ENCODE results near the gene BRPF1.
A peak's percentile ranks its signal among the peaks of the same experiment; 100 is the strongest.

The BRPF1 gene

DNA sequence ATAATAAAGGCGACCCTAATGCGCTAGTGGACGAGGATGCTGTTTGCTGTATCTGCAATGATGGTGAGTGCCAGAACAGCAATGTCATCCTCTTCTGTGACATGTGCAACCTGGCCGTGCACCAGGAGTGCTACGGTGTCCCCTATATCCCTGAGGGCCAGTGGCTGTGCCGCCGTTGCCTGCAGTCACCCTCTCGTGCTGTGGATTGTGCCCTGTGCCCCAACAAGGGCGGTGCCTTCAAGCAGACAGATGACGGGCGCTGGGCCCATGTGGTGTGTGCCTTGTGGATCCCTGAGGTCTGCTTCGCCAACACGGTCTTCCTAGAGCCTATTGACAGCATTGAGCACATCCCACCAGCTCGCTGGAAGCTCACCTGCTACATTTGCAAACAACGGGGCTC is 7.6 kb downstream of the BRPF1 start:
- no peak for DNase-seq

GRCh38 chr3:9742560-9742959 is 11.0 kb downstream of the BRPF1 start:
- no peak for DNase-seq

DNA sequence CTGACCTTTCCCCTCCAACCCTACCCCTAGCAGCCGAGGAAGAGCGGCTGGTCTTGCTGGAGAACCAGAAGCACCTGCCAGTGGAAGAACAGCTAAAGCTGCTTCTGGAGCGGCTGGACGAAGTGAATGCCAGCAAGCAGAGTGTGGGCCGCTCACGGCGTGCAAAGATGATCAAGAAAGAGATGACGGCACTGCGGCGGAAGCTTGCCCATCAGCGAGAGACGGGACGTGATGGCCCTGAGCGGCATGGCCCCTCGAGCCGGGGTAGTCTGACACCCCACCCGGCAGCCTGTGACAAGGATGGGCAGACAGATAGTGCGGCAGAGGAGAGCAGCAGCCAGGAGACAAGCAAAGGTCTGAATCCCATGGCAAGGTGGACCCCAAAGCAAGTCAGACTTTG is 12.0 kb downstream of the BRPF1 start:
- no peak for DNase-seq

GRCh38 chr3:9744162-9744561 is 12.6 kb downstream of the BRPF1 start:
- no peak for DNase-seq

DNA sequence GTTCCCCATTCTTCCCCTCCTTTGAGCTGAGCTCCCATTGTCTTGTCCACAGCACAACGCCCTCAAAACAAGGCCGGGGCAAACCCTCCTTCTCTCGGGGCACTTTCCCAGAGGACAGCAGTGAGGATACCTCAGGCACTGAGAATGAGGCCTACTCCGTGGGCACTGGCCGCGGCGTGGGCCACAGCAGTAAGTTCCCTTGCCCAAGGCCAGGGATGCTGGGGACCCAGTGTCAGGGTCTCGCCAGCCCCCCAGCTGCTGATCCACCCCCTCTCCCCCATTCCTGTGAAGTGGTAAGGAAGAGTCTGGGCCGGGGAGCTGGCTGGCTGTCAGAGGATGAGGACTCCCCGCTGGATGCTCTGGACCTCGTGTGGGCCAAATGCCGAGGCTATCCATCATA is 14.0 kb downstream of the BRPF1 start:
- no peak for DNase-seq

DNA sequence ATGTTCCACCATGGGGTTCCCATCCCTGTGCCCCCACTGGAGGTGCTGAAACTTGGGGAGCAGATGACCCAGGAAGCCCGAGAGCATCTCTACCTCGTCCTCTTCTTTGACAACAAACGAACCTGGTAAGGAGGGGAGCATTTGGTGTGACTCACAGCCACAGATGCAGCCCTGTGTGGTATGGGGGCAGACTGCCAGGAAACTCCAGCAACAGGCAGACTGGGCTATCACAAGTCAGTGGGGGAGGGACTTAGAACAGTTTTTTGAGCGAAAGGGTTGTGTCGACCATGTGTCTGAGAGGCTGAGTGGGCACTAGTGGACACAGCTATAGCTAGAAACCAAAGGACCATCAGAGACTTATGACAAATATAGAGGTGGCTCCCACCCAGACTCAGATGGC is 14.8 kb downstream of the BRPF1 start:
- peak; percentile 84 for DNase-seq

- DNase-seq = no peak
These were observed 15.7 kb downstream of the BRPF1 start for GRCh38 chr3:9747267-9747666.

DNA sequence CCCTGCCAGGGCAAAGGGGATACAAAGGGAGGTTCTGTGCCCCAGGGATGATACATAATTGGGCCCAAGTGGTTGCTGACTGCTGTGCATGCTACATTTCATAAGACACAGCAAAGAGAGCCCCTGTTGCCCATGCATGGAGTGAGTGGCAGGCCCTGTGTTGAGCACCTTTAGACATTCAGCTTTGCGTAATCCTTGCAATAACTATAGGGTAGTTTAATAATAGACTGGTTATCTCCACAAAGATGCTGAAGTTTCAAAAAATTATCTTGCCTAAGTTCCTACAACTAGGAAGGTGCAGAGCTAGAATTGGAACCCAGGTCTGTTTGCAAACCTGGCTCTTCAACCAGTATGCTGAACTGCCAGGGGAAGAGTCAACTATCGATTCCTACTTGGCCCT is 16.5 kb downstream of the BRPF1 start:
- DNase-seq = no peak

DNA sequence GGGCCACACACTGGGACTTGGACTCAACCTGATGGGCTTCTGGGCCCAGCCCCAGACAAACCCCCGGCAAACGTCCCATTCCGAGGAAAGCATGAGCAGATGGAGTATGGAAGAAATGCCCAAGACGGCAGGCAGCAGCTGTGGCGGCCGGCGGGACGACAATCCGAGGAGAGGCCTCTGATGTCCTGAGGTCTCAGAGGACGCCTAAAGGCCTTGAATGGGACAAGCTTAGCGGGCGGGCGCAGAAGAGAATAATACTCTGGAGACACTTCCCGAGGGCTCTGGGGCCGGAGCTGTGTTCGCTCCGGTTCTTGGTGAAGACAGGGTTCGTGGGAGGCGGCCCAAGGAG is 17.7 kb downstream of the BRPF1 start:
- DNase-seq = no peak

DNA sequence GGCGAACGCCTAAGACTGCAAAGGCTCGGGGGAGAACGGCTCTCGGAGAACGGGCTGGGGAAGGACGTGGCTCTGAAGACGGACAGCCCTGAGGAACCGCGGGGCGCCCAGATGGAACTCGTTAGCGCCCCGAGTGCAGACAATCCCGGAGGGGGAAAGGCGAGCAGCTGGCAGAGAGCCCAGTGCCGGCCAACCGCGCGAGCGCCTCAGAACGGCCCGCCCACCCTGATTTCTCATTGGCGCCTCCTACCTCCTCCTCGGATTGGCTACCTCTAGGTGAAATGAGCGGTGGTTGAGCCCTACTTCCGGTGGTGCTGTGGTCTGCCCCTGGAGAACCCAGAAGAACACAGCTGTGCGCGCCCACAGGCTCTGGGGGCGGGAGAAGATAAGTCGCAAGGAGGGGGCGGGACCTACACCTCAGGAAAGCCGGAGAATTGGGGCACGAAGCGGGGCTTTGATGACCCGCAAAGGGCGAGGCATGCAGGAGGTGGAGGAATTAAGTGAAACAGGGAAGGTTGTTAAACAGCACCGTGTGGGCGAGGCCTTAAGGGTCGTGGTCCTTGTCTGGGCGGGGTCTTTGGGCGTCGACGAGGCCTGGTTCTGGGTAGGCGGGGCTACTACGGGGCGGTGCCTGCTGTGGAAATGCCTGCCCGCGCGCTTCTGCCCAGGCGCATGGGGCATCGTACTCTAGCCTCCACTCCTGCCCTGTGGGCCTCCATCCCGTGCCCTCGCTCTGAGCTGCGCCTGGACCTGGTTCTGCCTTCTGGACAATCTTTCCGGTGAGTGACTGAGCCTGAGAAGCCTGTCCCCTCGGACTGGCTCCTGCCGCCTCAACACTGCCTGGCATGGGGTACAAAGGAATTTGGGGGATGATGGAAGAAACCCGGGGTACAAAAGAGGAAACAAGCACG is 18.4 kb downstream of the BRPF1 start, which contains the start of gene OGG1:
TSS of gene OGG1 (plus strand) at position 308 of the 911 bp plus-strand sequence. CDS start at position 643, 335 bp downstream.
- DNase-seq = peak; percentile 99

DNA sequence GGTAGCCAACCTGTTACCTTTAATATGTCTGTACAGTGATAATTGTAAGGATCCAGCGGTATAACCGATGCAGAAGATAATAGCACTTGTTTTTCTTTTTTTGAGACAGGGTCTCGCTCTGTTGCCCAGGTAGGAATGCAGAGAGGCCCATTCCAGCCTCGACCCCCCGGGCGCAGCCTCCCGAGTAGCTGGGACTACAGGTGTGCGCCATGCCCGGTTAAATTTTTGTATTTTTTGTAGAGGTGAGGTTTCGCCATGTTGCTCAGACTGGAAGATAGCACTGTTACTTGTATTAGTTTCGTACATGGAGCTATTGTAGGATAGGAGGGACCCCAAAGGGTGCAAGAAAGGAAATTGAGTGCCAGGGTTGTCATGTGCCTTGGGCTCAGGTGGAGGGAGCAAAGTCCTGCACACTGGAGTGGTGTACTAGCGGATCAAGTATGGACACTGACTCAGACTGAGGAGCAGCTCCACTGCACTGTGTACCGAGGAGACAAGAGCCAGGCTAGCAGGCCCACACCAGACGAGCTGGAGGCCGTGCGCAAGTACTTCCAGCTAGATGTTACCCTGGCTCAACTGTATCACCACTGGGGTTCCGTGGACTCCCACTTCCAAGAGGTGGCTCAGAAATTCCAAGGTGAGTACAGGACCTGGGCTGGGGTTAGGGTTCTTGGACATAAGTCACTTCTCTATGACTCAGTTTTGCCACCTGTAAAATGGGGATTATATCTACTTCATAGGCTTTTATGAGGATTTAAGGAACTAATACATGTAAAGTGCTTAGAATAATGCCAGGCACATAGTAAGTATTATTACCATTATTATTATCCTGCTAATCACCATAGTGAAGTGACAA is 19.2 kb downstream of the BRPF1 start:
- DNase-seq = no peak

GRCh38 chr3:9754678-9755077 is 23.1 kb downstream of the BRPF1 start:
- DNase-seq = no peak

DNA sequence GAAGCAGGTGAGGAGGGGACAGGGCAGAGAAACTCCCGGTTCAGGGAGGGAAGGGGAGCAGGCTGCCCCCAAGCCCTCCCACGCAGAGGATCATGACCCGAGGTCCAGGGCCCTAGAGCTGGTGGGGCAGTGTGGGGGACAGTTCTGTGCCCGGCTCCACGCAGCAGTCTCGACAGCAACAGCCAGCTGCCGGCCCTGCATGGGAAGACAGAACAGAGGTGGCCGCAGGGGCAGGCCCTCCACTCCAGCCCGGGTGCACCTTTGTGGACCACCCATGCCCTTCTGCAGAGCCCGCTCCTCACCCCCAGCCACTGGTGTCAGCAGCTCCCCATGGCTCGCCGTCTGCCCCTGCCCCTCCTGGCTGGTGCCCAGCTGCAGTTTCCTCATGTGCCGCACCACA is 25.9 kb downstream of the BRPF1 start:
- DNase-seq = no peak

DNA sequence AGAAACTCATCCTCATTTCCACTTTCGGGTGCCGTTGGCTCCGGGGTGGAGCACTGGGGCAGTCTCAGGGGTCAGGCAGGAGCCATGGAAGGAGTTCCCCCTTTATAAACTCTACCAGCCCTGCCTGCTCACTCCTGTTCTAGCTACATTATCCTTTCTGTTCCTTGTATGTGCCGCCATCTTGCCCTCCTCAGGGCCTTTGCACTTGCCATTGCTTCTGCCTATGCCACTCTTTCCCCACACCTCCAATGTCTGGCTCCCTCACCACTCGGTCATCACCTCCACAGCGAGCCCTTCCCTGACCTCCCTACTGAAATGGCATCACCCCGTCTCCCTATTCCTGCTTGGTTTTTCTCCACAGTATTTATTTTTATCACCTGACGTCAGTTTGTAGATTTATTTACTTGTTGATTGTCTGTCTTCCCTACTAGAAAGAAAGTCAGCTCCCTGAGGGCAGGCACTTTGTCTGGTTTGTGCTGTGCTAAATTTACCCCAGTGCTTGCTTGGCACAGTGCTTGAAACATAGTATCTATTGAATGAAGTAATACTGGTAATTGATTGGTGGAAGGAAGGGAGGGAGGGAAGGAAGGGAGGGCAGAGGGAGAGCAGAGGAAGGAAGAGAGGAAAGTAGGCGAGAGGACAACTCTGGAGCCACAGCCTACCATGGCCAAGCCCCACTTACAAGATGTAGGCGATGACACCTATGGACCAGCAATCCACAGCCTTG is 29.4 kb downstream of the BRPF1 start:
- no peak for DNase-seq

DNA sequence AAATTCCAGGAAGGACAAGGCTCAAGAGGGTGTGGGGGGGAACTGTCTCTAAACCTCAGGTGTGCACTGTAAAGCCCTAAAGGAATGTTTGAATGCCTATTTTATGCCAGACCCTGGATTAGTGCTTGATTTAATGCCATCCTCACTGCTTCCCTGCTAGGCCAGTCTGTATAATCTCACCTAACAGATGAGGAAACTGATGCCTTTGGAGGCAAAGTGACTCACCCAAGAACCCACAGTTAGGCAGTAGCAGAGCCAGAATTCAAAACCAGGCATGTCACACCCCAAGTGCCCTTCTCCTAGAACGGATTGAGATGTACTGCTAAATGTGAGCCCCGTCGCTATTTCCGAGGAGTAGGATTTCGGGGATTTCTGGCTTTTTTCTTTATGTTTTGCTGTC is 30.4 kb downstream of the BRPF1 start:
- DNase-seq = no peak

GRCh38 chr3:9762871-9763270 is 31.3 kb downstream of the BRPF1 start:
- no peak for DNase-seq

GRCh38 chr3:9765865-9766264 is 34.3 kb downstream of the BRPF1 start:
- DNase-seq = no peak

GRCh38 chr3:9767418-9767817 is 35.9 kb downstream of the BRPF1 start:
- DNase-seq = no peak

DNA sequence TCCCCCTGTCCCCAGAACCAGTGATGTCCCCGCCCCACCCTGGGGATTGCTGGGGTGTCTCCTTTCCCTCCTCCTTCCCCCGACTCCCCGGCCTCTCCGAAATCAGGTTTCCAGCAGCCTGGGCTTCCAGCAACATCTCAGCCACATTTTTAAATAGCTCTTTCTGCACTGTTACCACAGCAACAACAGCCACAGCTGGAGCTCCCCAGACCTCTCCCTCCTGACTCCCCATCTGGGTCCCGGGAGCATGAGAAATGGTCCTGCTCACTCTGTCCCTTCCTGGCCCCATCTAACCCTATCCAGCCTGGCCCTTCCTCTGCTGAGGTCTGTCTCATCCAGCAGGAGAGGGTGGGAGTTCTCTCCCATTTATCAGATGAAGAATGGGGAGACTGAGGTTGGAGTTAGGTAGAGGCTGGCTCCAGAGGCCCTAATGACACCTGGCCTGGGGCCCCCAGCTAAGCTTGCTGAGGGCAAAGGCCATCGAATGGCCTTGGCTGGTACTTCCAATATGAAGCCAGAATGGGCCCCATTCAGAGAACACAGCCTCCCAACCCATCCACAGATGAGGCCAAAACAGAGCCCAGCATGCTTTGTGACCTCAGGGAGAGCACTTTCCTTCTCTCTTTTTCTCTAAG is 36.7 kb downstream of the BRPF1 start:
- no peak for DNase-seq

DNA sequence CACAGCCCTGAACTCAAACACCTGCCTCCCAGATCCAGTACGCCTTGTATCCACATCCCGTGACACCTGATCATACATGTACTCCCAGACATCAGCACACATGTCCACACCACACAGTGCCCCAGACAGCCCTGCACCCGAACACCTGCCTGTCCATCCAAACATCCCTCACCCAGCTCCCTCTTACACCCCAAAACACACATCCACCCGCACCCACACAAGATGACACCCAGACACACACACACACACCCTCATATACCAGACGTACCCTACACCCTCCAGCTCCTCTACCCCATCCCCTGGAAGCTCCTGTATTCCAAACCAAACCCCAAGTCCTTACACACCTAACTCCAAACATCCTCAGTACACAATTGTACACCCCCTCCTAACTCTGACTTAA is 37.5 kb downstream of the BRPF1 start:
- no peak for DNase-seq

DNA sequence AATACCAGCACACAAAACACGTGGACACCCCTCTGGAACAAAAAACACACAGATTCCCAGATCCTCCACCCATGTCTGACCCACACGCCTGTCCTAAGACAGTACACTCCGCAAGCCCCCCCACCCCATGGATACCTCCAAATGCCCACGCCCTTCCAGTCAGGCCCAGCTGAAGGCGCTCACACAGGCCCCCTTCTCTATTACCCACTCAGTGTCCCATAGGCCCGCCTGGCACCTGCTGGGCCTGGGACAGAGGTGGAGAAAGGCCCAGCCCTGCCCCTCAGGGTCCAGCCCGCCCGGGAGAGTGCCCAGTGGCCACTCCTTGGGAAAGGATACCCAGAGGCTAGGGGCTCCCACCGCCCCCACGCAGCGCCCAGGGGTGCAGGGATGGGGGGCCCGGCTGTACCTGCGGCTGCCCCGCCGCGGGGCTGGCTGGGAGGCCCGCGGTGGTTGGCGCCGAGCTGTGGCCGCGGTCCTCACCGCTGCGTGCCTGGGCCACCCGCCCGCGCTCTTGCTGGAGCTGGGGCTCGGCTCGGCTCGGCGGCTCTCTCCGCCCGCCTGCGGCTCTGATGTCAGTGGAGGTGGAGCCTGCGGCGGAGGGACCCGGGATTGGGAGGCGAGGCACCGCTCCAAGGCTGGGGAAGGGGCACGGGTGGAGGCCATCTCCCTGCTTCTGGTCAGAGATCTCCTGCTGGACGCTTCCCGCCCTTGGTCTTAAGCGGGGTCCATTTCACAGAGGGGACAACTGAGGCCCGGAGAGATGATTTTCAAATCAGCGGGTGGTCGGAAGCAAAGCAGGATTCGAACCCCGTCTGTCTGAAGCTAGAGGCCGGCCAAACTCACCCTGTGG is 38.1 kb downstream of the BRPF1 start, which contains the start of gene CAMK1:
TSS of gene CAMK1 (minus strand) at position 522 of the 850 bp plus-strand sequence. CDS start 2,198 bp downstream, outside the sequence.
- DNase-seq = peak; percentile 73
